HG02763 (cell line): ENCODE data around the gene C1QBP.
"Not testable (repeated sequence)": the region's sequence is repeated elsewhere in the genome, so short reads cannot be mapped to it uniquely, and the experiment has no call there.

Experiments
- ATAC-seq: cut with Tn5 transposase; IDR thresholded peaks from one replicate; pipeline ENCODE4 v1.9.1; 2021; ENCODE audit warnings: mild to moderate bottlenecking, moderate library complexity; ENCODE audit not compliant: unreplicated experiment

C1QBP gene

GRCh38 chr17:5434984-5435383 is 4.0 kb downstream of the C1QBP start:
- ATAC-seq: no peak

GRCh38 chr17:5431949-5432556 is 6.9 kb downstream of the C1QBP start:
- no peak for ATAC-seq

GRCh38 chr17:5431234-5431633 is 7.7 kb downstream of the C1QBP start:
- not testable (repeated sequence) for ATAC-seq

- no peak for ATAC-seq
Observed at GRCh38 chr17:5430413-5430999, 8.4 kb downstream of the C1QBP start.

GRCh38 chr17:5429191-5429887 is 9.6 kb downstream of the C1QBP start:
- no peak for ATAC-seq

GRCh38 chr17:5425826-5426225 is 13.1 kb downstream of the C1QBP start:
- ATAC-seq: no peak

- no peak for ATAC-seq
Observed at GRCh38 chr17:5424909-5425308, 14.0 kb downstream of the C1QBP start.

- no peak for ATAC-seq
Observed at GRCh38 chr17:5422505-5422904, 16.4 kb downstream of the C1QBP start.

GRCh38 chr17:5419959-5420653 is 18.8 kb downstream of the C1QBP start, which contains the start of gene RPAIN:
RPAIN (plus strand) TSS chr17:5420182; CDS start chr17:5420211, 29 bp downstream.
- ATAC-seq: peak; percentile 51

GRCh38 chr17:5419356-5419958 is 19.5 kb downstream of the C1QBP start, which contains the start of gene NUP88:
NUP88 (minus strand) TSS chr17:5419662; CDS start chr17:5419650, 12 bp downstream.
- ATAC-seq: peak; percentile 92

- no peak for ATAC-seq
Observed at GRCh38 chr17:5418858-5419355, 20.0 kb downstream of the C1QBP start.

GRCh38 chr17:5416901-5417300 is 22.1 kb downstream of the C1QBP start:
- ATAC-seq: no peak

- no peak for ATAC-seq
Observed at GRCh38 chr17:5413682-5414081, 25.3 kb downstream of the C1QBP start.

GRCh38 chr17:5410594-5411272 is 28.2 kb downstream of the C1QBP start:
- no peak for ATAC-seq

- ATAC-seq: no peak
Observed at GRCh38 chr17:5408186-5408585, 30.8 kb downstream of the C1QBP start.

- no peak for ATAC-seq
Observed at GRCh38 chr17:5405400-5405799, 33.6 kb downstream of the C1QBP start.

- ATAC-seq: no peak
Observed at GRCh38 chr17:5399767-5400166, 39.2 kb downstream of the C1QBP start.

- ATAC-seq: no peak
Observed at GRCh38 chr17:5396612-5397011, 42.3 kb downstream of the C1QBP start.

- ATAC-seq: no peak
Observed at GRCh38 chr17:5391678-5392077, 47.3 kb downstream of the C1QBP start.
